GM23248 (cell line): Measurements from ENCODE around the gene CUEDC2. TPM values are rescaled to one million over a fixed set of nuclear protein-coding genes. Genes with fewer than 3 reads are reported as not detected.

ENCODE experiments used
- DNase-seq: peaks from one replicate; pipeline ENCODE4 v3.0.0-alpha.2; 2015
- H2AFZ ChIP-seq: fragments of 200-600 bp; sonication (generic); 2 replicates; pipeline ENCODE4 v1.6.1; 2016; ENCODE audit warnings: antibody characterized with exemption
- H3F3A ChIP-seq: fragments of 200-600 bp; sonication (generic); 2 replicates; pipeline ENCODE4 v1.6.1; 2016; ENCODE audit warnings: mild to moderate bottlenecking, antibody characterized with exemption, mixed run types; ENCODE audit not compliant: insufficient read depth
- H3K27ac ChIP-seq: fragments of 200-600 bp; sonication (generic); 2 replicates; pipeline ENCODE4 v1.5.1; 2016; ENCODE audit warnings: mild to moderate bottlenecking
- H3K27me3 ChIP-seq: fragments of 200-600 bp; sonication (generic); replicated peaks from 2 replicates; pipeline ENCODE4 v1.6.1; 2016; ENCODE audit warnings: mild to moderate bottlenecking; ENCODE audit not compliant: insufficient read depth
- H3K36me3 ChIP-seq: fragments of 200-600 bp; sonication (generic); 2 replicates; pipeline ENCODE4 v1.6.1; 2016; ENCODE audit warnings: low read depth, mild to moderate bottlenecking
- H3K4me1 ChIP-seq: fragments of 200-600 bp; sonication (generic); 2 replicates; pipeline ENCODE4 v1.6.1; 2016; ENCODE audit warnings: mild to moderate bottlenecking; ENCODE audit not compliant: insufficient read depth
- H3K4me2 ChIP-seq: fragments of 200-600 bp; sonication (generic); one replicate; pipeline ENCODE4 v1.6.1; 2016; ENCODE audit warnings: mild to moderate bottlenecking; ENCODE audit not compliant: unreplicated experiment
- H3K4me3 ChIP-seq: fragments of 200-600 bp; sonication (generic); 2 replicates; pipeline ENCODE4 v1.5.1; 2016; ENCODE audit warnings: mild to moderate bottlenecking
- H3K79me2 ChIP-seq: fragments of 200-600 bp; sonication (generic); 2 replicates; pipeline ENCODE4 v1.6.1; 2016; ENCODE audit warnings: mild to moderate bottlenecking; ENCODE audit not compliant: insufficient read depth
- H3K9ac ChIP-seq: fragments of 200-600 bp; sonication (generic); 2 replicates; pipeline ENCODE4 v1.6.1; 2016; ENCODE audit warnings: mild to moderate bottlenecking
- H3K9me2 ChIP-seq: fragments of 200-600 bp; sonication (generic); 2 replicates; pipeline ENCODE4 v1.6.1; 2016; ENCODE audit warnings: mixed run types, mild to moderate bottlenecking, moderate library complexity; ENCODE audit not compliant: insufficient read depth
- H3K9me3 ChIP-seq: fragments of 200-600 bp; sonication (generic); one replicate; pipeline ENCODE4 v1.6.1; 2017; ENCODE audit warnings: low read depth
- H4K20me1 ChIP-seq: fragments of 200-600 bp; sonication (generic); 2 replicates; pipeline ENCODE4 v1.6.0; 2016; ENCODE audit not compliant: insufficient read depth
- EZH2 ChIP-seq: fragments of 200-600 bp; sonication (generic); IDR thresholded peaks from 2 replicates; pipeline ENCODE4 v1.6.1; 2018; ENCODE audit warnings: antibody characterized with exemption, mild to moderate bottlenecking; ENCODE audit not compliant: insufficient read depth, poor library complexity, severe bottlenecking
- EZH2phosphoT487 ChIP-seq: fragments of 200-600 bp; sonication (generic); IDR thresholded peaks from 2 replicates; pipeline ENCODE4 v1.6.1; 2018; ENCODE audit warnings: antibody characterized with exemption, moderate library complexity, mild to moderate bottlenecking, low read depth; ENCODE audit not compliant: insufficient read depth
- WGBS, 2 experiments: methylation state at CpG; one replicate each; pipeline ENCODE4 v1.1.6; 2015 to 2017; ENCODE audit warnings: low lambda C conversion rate in 2 of 2, low coverage in 1 of 2; ENCODE audit errors: missing lambda C conversion rate in 2 of 2; 5-methylcytosine and 5-hydroxymethylcytosine counted together
- in situ Hi-C: fragments of 300-500 bp; cut with MboI; formaldehyde crosslinking; loops from 2 replicates; pipeline ENCODE4 v1.15.0; 2020
- polyA plus RNA-seq: library from polyadenylated mRNA; unstranded; fragments of >200 nt; fragmentation: Nextera tagmentation; extraction: Ambion mirVana; gene quantifications from 2 replicates; pipeline ENCODE4 v1.2.1, GENCODE V29; 2016
- total RNA-seq: library from RNA; depleted of rRNA; stranded (reverse); fragments of >200 nt; shearing (Covaris generic); gene quantifications from 2 replicates; pipeline ENCODE4 v1.2.3, GENCODE V29; 2014

Gene CUEDC2
- total and polyA plus RNA-seq, 2 experiments from 2014 or later, result 54.1 to 87.6 TPM

GRCh38 chr10:102424916-102425315 is 7.5 kb downstream of the CUEDC2 start:
- Histone ChIP-seq H3K27ac (no peak overlapping the region), H3K36me3 (no peaks in the 10 kb centered on the region), H2AFZ (no peak overlapping the region), H3K27me3 (no peaks in the 10 kb centered on the region), H4K20me1 (no peaks in the 10 kb centered on the region), H3K9ac (no peak overlapping the region), H3K9me2 (no peaks in the 10 kb centered on the region), H3F3A (peaks cover 18% of the 10 kb centered on the region), H3K4me2 (no peak overlapping the region), H3K4me3 (no peak overlapping the region), H3K4me1 (peaks cover 19% of the 10 kb centered on the region), H3K9me3 (no peaks in the 10 kb centered on the region), H3K79me2 (peaks cover 6% of the 10 kb centered on the region; the same call in 1 of the 2 replicates)
- 80 to 83% methylated on average over 6 of the region's 6 CpGs for WGBS, 2 experiments
- DNase-seq, result no peak
- no peak for TF ChIP-seq EZH2
- in situ Hi-C loops, result no loop called here

- TF ChIP-seq EZH2phosphoT487, result no peak
- TF ChIP-seq EZH2, result no peak
- Histone ChIP-seq H3F3A (peaks cover 19% of the 10 kb centered on the region), H3K27me3 (no peaks in the 10 kb centered on the region), H3K4me2 (no peak overlapping the region), H3K27ac (no peak overlapping the region), H3K36me3 (no peaks in the 10 kb centered on the region), H3K9me2 (no peaks in the 10 kb centered on the region), H3K4me3 (no peak overlapping the region), H3K79me2 (peaks cover 6% of the 10 kb centered on the region; the same call in 1 of the 2 replicates), H3K9ac (no peak overlapping the region), H2AFZ (no peak overlapping the region), H3K9me3 (no peaks in the 10 kb centered on the region), H3K4me1 (peaks cover 25% of the 10 kb centered on the region), H4K20me1 (no peaks in the 10 kb centered on the region)
- in situ Hi-C loops, result no loop called here
- DNase-seq, result no peak
- 82 to 88% methylated on average over 9 of the region's 9 CpGs for WGBS, 2 experiments
Measured at GRCh38 chr10:102424145-102424544, 8.2 kb downstream of the CUEDC2 start.

- no peaks in the 10 kb centered on the region for H3K27me3 ChIP-seq
- no peaks in the 10 kb centered on the region for H3K9me3 ChIP-seq
- WGBS, 2 experiments, result 77 to 81% methylated on average over 13 of the region's 13 CpGs
- in situ Hi-C loops, result no loop called here
- no peak overlapping the region for H3K4me2 ChIP-seq
- H3K27ac ChIP-seq, result no peak overlapping the region
- TF ChIP-seq EZH2phosphoT487 (no peak), EZH2 (no peak)
- H3K9ac ChIP-seq, result peak overlapping the region; percentile 22; the same call in 1 of the 2 replicates
- peaks cover 19% of the 10 kb centered on the region for H3F3A ChIP-seq
- no peak overlapping the region for H3K4me3 ChIP-seq
- peaks cover 6% of the 10 kb centered on the region; the same call in 1 of the 2 replicates for H3K79me2 ChIP-seq
- H3K36me3 ChIP-seq, result no peaks in the 10 kb centered on the region
- no peaks in the 10 kb centered on the region for H4K20me1 ChIP-seq
- H2AFZ ChIP-seq, result no peak overlapping the region
- no peaks in the 10 kb centered on the region for H3K9me2 ChIP-seq
- peaks cover 26% of the 10 kb centered on the region for H3K4me1 ChIP-seq
- DNase-seq, result no peak
Measured at GRCh38 chr10:102423372-102423968, 8.9 kb downstream of the CUEDC2 start.

- Histone ChIP-seq H3K36me3 (no peaks in the 10 kb centered on the region), H3K9ac (peak overlapping the region; percentile 83), H3K4me1 (peaks cover 26% of the 10 kb centered on the region), H3K27ac (peak overlapping the region; percentile 22; the same call in 1 of the 2 replicates), H3K9me2 (no peaks in the 10 kb centered on the region), H3F3A (peaks cover 17% of the 10 kb centered on the region), H2AFZ (peak overlapping the region; percentile 93), H3K4me3 (peak overlapping the region; percentile 84), H3K9me3 (no peaks in the 10 kb centered on the region), H3K4me2 (peak overlapping the region; percentile 95), H4K20me1 (no peaks in the 10 kb centered on the region), H3K27me3 (no peaks in the 10 kb centered on the region), H3K79me2 (peaks cover 6% of the 10 kb centered on the region; the same call in 1 of the 2 replicates)
- peak; percentile 92 for DNase-seq
- WGBS, 2 experiments, result 2 to 3% methylated on average over 28 of the region's 28 CpGs
- no peak for TF ChIP-seq EZH2
- no peak for TF ChIP-seq EZH2phosphoT487
- in situ Hi-C loops, result no loop called here
Measured at GRCh38 chr10:102422545-102423129, 9.7 kb downstream of the CUEDC2 start.
